Hematopoietic multipotent progenitor cell treated with erythropoietin and hydrocortisone succinate and interleukin-3 and kit ligand, for 17 days (in vitro differentiated cells): ENCODE results near the gene FRS3.

ENCODE experiments used
- DNase-seq: peaks from one replicate; pipeline ENCODE4 v3.0.0-alpha.2; 2015; ENCODE audit warnings: low spot score

The FRS3 gene

DNA sequence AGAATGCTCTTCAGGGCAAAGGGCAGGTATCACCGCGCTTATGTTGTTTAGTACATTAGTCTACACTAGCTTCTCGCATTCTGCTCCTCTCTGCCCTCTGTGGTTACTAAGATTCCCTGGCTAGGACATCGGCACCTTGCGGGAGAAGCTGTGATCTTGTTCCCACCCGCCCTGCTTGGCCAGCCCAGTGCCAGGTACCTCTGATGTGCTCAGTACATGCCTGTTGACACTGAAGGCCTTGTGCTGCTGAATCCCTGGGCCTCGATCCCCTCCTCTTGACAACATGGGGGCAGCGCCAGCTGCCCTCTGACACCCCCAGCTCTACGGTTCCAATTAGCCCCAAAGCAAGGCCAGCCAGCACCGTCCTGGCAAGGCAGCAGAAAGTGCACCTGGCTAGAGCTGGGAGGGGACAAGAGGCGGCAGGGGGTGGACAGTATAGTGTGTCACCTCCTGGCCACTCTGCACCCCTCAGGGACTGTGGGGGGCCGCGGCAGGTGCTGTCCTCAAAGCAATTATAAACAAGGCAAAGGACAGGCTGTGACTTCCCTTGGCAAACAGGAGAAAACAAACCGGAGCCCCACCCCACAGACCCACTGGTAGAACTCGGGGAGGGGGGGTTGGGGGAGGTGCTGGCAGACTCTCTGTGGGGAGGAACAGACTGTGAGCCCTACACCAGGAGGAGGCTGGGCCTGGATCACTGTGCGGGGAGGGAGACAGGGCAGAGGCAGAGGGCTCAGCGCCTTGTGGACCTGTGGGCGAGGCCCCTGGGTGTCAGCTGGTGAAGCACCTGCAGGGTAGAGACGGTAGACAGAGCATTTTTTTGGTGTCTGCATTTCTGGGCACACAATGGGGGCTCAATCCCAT lies 51.4 kb downstream of the FRS3 start:
- no peak for DNase-seq

DNA sequence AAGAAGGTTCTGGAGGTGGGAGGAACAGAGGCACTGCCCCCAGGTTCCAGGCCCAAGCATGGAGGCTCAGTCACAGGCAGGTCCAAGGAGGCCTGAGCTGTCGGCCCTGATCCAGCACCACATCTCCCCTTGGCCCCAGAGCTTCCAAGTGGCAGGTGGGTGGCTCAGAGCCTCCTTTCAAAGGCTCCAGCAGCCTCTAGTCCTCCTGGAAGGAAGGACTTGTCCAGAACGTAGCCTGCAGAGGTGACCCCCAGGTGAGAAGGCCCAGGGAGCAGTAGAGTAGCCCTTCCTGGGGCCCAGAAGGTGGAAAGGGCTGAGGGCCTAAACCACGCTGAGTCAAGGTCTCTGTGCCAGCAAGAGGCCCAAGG lies 52.0 kb downstream of the FRS3 start:
- DNase-seq: no peak

DNA sequence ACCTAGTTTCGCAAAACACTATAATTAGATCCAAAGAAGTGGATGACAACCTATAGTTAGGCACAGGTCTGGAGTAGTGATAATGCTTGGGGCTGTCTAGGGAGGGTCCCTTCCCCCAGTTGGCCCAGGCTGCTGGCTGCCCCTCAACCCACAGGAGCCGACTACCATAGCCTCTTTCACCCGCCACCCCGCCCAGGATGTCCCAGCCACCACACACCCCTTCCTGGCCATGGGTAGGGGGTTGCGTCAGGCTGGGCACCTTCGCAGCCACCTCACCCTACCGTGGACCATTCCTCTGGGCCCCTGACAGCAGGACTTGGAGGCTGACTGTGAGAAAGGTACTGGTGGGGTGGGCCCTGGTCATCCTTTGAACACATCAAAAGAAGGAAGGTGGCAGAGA lies 52.8 kb downstream of the FRS3 start:
- DNase-seq: no peak

DNA sequence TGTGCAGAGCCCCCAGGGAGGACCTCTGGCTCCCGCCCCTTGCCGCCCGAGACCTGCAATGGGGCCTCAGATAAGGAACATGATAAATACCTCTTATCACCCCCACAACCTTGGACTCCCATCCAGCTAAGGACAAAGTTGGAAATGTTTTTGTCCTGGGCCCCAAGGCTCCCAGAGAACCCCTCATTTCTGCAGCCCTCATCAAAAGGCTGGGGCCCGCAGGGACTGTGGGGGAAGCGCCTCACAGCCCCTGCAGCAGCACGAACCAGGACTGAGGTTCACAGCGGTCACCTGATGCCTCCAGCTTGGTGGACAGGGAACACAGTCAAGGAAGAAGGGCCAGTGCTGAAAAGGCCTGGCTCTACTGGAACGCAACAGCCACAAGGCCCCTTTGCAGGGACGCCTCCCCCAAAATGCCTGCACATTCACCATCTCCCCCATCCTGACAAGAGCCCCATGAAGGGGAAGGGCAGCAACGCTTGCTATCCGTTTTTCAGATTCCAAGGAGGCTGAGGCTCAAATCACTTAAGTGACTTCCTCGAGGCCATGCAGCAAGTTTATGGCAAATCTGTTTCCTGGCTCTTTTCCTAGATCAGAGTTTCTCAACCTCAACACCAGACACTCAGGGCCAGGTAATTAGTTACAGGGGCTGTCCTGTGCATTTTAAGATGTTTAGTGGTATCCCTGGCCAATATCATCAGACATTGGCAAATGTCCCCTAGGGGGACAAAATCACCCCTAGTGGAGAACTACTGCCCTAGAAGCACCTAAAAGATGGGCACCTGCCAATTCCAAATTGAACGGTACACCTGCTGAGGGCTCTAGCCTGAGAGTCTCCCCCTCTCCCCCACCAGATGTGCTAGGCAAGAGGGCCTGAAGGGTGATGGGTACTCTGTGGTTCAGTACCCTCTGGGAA lies 54.9 kb downstream of the FRS3 start:
- no peak for DNase-seq

DNA sequence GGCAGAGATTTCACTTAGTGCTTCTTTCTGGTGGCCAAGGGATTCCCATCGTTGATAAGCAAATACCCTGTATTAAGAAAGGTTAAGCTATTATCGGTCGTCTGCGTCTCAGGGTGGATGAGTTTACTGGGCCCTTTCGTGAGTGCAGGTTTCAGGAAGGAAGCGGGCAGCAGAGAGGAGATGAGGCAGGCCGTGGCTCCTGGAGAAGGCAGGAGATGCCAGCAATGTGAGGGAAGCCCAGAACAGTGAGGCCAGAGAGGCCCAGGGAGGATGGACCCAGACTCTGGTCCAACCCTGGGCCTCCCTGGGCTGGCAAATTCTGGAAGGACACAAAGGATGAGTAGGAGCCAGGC lies 55.5 kb downstream of the FRS3 start:
- DNase-seq: no peak

DNA sequence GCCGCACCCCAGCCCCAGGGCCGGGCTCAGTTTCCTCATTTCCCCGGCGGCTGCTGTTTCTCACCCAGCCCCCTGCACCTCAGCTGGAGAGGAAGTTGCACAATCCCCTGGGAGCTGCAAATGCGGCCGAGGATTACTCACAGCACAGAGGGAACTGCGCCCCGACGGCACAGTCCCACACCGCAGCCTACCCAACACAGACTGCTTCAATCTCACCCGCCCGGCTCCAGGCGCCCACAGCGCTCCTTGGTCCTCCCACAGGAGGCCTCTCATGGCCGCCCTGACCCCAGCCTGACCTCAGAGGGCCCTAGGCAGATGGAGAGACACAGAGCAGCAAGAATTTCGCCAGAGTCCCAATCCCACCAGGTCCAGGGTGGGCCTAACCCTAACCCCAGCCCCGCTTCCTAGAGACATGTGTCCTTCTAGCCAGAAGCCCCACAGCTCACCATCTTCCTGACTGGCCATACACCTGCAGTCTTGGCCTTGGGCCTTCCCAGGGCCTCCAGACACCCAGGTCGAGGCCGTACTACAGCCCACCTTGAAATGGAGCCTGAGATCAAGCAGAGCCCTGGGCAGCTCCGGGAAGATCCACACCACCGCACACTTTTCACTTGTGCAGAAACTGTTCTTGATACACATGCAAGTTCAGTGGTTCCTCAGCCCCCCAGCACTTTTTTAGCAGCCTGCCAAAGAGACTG lies 56.0 kb downstream of the FRS3 start:
- DNase-seq: no peak

DNA sequence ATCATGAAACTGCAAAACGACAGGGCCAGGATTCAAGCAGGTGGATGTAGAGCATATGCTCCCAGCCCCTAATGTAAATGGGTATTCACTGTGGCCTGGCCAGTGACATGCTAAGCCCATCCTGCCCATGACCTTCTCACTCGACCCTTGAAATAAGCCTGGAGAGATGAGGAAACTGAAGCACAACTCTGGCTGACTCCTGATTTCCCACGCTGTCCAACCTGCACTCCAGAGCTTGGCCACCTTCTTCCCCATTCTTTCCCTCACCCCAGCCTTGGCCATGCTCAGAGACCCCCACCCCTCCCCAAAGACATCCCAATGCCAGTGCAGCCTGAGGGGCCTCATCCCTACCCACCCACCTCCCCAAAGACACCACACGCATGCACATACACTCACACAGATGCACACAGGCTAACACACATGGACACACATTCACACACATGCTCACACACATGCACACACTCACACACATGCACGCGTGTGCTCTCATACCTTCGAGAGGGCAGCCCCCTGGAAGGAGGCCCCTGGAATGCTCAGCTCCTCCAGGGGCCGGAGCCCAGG lies 56.7 kb downstream of the FRS3 start:
- DNase-seq: no peak

DNA sequence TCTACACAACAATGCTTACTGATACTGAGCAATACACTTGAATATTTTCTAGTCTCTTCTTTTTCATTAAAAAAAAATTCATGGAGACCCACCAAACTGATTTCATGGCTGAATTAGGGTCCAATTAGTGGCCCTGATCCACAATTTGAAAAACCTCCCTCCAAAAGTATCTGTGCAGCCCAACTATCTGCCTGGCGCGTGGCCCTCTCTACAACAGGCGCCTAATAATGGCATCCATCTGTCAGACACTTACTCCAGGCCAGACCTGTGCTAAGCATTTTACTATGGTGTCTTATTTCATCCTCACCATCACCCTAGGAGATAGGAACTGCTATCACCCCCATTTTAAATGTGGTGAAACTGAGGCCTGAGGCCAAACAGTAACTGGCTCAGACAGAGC lies 58.3 kb downstream of the FRS3 start:
- DNase-seq: no peak

DNA sequence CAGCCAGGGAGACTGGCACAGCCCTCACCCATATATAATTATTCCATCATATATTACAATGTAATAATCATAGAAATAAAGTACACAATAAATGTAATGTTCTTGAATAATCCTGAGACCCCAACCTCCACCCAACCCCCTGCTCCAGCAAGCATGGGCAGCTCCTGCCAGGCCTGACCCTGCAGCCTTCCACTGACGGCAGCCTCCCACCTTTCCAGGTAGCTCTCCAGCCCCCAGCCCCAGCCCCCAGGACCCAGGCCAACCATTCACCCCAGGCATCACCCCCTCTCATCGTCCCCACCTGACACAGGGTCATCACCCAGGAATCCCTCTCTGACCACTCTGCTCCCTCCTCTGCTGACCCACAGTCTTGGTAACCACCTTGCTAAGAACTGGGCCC lies 58.9 kb downstream of the FRS3 start:
- no peak for DNase-seq

DNA sequence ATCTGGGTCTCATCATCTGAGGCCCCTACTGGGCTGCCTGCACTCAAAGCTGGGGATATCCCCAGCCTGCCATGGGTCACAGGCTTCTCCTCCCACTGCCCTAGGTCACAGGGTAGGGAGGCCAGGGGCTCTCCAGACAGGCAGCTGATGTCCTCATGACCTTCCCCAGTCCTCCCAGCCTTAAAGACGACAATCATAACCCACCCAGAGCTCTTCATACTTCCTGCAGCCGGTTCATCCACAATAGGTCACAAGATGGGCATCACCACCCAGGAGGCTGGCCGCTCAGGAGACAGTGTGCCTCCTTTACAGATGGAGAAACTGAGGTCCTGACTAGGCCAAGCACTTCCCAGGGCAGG lies 59.5 kb downstream of the FRS3 start:
- DNase-seq: no peak
